K562 (cell line): Measurements from ENCODE around the gene MYO15A.

Experiments used
- ARID4B ChIP-seq: sonication (generic); formaldehyde crosslinking; IDR thresholded peaks from 2 replicates; pipeline ENCODE4 v1.8.0; 2022; ENCODE audit warnings: mild to moderate bottlenecking, missing genetic modification reagents
- CTCF ChIP-seq, 3 experiments: IDR thresholded peaks in 2 of 3; conservative IDR thresholded peaks in 1 of 3; 2 replicates each; pipeline ENCODE4 v1.5.1; 2011 to 2012; ENCODE audit warnings: low read length in 3 of 3, mild to moderate bottlenecking in 3 of 3, control low read depth in 2 of 3, improper control_type of control experiment in 1 of 3, inconsistent platforms in 1 of 3, low read depth in 1 of 3, mixed read lengths in 1 of 3, moderate library complexity in 1 of 3; ENCODE audit not compliant: insufficient read depth in 2 of 3
- EGR1 ChIP-seq: fragments of 450-650 bp; conservative IDR thresholded peaks from 2 replicates; pipeline ENCODE4 v1.6.1; 2017; ENCODE audit warnings: mild to moderate bottlenecking
- FOXP1 ChIP-seq: sonication (generic); formaldehyde crosslinking; IDR thresholded peaks from 2 replicates; pipeline ENCODE4 v1.8.0; 2022; ENCODE audit warnings: mild to moderate bottlenecking, missing genetic modification reagents
- GATA2 ChIP-seq: sonication (generic); formaldehyde crosslinking; IDR thresholded peaks from 2 replicates; pipeline ENCODE4 v1.4.0; 2020; ENCODE audit warnings: mild to moderate bottlenecking, missing genetic modification reagents
- HEY1 ChIP-seq: fragments of 250-450 bp; sonication (Bioruptor Pico); IDR thresholded peaks from 2 replicates; pipeline ENCODE4 v1.5.0; 2020; ENCODE audit warnings: mild to moderate bottlenecking, moderate library complexity, borderline replicate concordance
- HNRNPH1 ChIP-seq: fragments of 200-400 bp; formaldehyde crosslinking; optimal IDR thresholded peaks from 2 replicates; pipeline ENCODE3; 2017; ENCODE audit warnings: low read depth, mild to moderate bottlenecking, low read length, moderate library complexity
- LEF1 ChIP-seq: fragments of 450-650 bp; IDR thresholded peaks from 2 replicates; pipeline ENCODE4 v1.6.1; 2016; ENCODE audit warnings: mild to moderate bottlenecking
- MLLT1 ChIP-seq, 2 experiments: fragments of 450-650 bp; IDR thresholded peaks; 2 replicates each; pipeline ENCODE4 v1.6.1; 2016
- POLR2B ChIP-seq: fragments of 450-650 bp; IDR thresholded peaks from 2 replicates; pipeline ENCODE4 v1.6.1; 2018; ENCODE audit warnings: low read depth; ENCODE audit not compliant: partially characterized antibody
- ZKSCAN1 ChIP-seq: fragments of 150-350 bp; IDR thresholded peaks from 2 replicates; pipeline ENCODE4 v1.6.1; 2016; ENCODE audit warnings: low read depth, low read length

- TF ChIP-seq MLLT1 (IDR thresholded peaks at IDR 0.05) (no peak), HEY1 (CRISPR knock-in tag) (no peak), LEF1 (no peak), POLR2B (no peak), EGR1 (no peak), FOXP1 (no peak), ZKSCAN1 (no peak), HNRNPH1 (no peak), CTCF (IDR thresholded peaks at IDR 0.05 in 2 of 3, conservative IDR thresholded peaks at IDR 0.05 in 1 of 3; ENCODE audit: insufficient read depth in 2 of 3, low read depth in 1 of 3, low read length in 3 of 3) (no peak), GATA2 (no peak), ARID4B (CRISPR knock-in tag) (no peak)
Observed at GRCh38 chr17:18117982-18118975, 9.7 kb downstream of the MYO15A start.
